GM18526 (cell line): ENCODE data around the gene CNEP1R1.

Experiments used
- POLR2A ChIP-seq: IDR thresholded peaks from 3 replicates; pipeline ENCODE4 v1.6.1; 2011; ENCODE audit not compliant: insufficient read length; ENCODE audit errors: extremely low read depth

Gene CNEP1R1

DNA sequence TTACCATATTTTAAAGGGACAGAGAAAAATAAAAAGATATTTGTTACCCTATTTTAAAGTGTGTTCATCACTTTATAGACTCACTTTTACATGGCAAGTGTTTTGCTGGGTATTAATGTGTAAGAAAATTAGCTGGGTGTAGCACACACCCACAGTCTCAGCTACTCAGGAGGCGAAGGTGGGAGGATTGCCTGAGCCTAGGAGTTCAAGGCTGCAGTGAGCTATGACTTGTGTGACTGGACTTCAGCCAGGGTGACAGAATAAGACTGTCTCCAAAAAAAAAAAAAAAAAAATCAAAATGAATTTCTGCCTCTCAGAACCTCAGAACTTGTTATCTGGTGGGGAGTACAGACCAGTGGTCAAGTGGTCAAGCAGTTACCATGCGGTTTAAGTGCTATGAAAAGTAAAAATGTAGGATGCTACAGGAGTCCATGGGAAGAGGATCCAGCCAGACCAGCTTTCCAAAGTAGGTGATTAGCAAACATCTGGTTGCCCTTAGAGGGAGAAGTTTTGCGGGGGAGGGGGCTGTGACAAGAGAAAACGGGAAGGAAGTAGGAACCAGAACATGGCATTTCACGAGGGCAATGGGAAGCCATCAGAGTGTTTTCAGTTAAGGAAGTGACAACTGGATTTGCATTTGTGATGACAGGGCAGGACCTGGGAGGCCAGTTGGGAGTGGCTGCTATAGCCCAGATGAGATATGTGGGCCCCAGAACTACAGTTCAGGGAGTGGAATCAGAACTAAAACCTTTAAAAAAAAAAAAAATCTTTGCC, 13.9 kb downstream of the CNEP1R1 start:
- TF ChIP-seq POLR2A: no peak

DNA sequence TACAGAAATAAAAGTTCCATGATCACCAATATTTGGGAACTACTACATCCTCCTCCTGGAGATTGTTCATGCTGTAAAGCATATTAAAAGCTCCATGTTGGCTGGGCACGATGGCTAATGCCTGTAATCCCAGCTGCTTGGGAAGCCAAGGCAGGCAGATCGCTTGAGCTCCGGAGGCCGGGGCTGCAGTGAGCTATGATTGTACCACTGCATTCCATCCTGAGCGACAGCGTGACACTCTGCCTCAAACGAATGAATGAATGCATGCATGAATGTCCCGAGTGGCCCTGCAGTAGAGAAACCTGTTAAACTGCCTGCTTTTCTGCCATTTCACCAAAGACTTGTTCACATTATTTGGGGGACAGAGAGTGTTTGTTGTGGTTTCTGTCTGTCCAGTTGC, 15.0 kb downstream of the CNEP1R1 start:
- no peak for TF ChIP-seq POLR2A

DNA sequence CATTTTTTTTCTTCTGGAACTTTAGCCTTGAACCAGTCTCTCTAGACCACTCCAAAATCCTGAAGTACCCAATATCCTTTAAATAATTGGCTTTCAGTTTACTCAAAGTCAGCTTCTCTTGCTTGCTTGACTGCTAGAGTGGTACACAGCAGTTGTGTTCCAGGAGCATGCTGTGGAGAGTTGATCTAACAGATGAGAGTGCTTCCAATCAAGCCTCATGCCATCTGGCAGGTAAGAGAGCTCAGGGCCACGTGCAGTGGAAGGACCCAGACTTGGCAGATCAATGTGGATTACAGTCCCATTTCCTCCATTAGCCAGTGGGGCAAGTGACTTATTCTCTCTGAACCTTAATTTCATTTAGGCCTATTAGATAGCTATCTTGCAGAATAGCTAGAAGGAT, 15.7 kb downstream of the CNEP1R1 start:
- TF ChIP-seq POLR2A: no peak

DNA sequence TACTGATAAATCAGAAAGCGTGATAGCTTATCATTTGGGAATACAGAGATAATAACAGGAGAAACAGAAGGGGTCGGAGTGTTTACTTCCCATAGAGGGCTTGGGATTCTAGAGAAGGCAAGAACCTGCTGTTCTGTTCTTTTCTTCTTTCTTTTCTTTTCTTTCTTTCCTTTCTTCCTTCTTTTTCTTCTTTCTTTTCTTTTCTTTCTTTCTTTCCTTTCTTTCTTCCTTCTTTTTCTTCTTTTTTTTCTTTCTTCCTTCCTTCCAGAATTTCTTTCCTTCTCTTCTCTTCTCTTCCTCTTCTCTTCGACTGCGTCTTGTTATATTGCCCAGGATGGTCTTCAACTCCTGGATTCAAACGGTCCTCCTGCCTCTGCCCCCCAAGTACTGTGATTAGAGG, 18.3 kb downstream of the CNEP1R1 start:
- TF ChIP-seq POLR2A: no peak

DNA sequence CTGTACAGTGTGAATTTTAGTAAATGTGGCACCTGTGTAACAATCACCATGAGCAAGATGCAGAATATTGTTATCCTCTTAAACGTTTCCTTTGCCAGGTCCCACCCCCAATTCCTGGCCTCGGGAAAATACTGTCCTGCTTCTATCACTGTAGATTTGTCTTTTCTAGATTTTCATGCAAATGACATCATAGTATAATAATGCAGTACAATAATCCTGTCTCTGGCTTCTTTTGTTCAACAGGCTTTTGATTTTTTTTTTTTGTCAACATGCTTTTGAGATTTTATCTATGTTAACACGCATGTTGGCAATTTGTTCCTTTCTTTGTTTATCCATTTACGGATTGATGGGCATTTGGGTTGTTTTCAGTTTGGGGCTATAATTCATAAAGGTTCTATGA, 20.4 kb downstream of the CNEP1R1 start:
- TF ChIP-seq POLR2A: no peak

DNA sequence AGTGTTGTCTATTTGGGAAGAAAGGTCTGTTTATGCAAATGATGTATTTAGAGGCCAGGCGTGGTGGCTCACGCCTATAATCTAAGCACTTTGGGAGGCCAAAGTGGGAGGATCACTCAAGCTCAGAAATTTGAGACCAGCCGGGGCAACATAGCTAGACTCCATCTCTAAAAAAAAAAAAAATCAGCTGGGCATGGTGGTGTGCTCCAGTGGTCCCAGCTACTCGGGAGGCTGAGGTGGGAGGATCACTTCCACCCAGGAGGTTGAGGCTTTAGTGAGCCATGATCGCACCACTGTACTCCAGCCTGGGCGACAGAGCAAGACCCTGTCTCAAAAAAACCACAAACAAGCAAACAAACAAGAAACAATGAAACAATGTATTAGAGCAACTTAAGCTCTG, 21.8 kb downstream of the CNEP1R1 start:
- TF ChIP-seq POLR2A: no peak

DNA sequence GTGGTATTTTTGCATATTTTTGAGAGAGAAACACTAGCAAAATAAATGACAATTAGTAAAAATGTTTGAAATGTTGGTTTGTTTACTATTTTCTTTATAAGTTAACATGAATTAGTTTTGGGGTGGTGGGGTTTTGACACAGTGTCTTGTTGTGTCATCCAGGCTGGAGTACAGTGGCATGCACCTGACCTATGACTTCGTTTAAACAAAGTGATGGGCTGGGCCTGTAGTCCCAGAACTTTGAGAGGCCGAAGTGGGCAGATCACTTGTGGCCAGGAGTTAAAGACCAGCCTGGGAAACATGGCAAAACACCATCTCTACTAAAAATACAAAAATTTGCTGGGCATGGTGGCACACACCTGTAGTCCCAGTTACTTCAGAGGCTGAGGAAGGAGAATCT, 22.8 kb downstream of the CNEP1R1 start:
- no peak for TF ChIP-seq POLR2A

DNA sequence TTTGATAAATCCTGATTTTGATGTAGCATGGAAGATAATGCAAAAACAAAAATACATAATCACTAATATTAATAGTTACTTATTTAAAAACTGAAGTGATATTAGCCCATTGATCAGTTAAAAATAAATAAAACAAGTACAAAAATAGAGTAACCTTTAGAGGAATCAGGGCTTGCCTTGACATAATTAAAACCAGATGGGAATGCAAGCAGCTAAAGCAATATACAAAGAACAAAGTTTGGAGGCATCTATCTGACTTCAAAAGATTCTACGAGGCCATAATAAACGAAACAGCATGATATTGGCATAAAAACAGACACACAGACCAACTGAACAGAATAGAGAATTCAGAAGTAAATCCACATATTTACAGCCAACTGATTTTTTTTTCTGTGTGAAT, 25.8 kb downstream of the CNEP1R1 start:
- TF ChIP-seq POLR2A: no peak

DNA sequence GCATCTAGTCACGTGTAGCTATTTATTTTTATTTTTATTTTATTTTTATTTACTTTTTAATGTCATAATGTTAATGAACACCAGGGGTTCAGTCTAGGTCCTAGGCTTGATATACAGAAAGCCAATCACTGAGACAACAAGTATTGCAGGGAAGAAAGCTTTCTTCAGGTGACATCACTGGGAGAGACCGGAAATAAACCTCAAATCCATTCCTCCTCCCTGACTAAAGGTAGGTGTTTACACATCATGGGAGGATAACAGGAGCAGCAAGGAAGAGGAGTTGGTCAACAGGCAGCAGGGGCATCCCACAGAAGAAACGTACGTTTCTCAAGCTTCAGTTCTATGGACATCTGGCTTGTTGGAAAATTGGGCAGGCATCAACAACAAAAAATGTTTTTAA, 31.2 kb downstream of the CNEP1R1 start:
- TF ChIP-seq POLR2A: no peak

DNA sequence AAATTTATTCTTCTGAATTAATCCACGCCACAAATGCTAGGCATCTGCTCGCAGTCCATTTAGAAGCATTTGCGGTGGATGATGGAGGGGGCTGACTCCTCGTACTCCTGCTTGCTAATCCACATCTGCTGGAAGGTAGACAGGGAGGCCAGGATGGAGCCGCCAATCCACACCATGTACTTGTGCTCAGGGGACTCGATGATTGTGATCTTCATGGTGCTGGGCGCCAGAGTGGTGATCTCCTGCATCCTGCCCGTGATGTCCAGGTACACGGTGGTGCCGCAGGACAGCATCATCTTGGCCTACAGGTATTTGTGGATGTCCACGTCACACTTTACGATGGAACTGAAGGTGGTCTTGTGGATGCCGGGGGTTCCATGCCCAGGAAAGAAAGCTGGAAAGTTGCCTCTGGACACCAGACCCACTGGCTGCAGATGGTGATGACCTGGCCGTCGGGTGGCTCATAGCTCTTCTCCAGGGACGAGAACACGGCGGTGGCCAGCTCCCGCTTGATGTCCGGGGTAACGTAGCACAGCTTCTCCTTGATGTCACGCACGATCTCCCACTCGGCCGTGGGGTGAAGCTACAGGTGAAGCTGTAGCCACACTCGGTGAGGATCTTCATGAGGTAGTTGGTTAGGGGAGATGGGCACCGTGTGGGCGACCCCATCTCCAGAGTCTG, 33.2 kb downstream of the CNEP1R1 start:
- TF ChIP-seq POLR2A: no peak

DNA sequence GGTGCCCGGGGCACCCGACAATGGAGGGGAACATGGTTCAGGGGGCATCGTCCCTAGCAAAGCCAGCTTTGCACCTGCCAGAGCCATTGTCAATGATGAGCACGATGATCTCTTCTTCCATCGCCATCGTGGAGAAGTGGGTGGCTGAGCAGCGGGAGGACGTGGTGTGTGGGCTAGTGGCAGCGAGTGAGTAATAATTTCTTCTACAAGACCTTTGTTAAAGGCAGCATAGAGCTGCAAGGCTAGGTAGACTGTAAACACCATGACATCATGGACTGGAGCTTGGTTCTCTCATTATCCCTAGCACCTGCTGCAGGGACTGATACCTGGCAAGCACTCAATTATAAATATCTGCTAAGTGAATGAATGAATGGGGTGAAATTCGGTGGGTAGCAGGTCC, 34.1 kb downstream of the CNEP1R1 start:
- no peak for TF ChIP-seq POLR2A

DNA sequence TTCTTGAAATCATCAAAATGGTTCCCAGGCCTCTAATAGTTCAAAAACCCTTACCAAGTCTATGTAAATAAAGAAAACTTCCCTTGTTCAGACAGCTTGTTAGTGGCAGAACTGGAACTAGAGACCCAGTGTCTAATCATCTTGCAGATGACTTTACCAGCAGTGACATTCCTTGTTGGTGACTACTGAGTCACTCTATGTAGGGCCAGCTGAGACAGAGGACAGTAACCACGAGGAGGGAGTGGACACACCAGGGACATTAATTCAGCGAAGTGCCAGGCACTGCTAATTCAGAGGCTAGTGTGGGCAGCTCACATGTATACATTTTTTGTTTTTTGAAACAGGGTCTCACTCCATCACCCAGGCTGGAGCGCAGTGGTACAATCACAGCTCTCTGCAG, 34.6 kb downstream of the CNEP1R1 start:
- TF ChIP-seq POLR2A: no peak

DNA sequence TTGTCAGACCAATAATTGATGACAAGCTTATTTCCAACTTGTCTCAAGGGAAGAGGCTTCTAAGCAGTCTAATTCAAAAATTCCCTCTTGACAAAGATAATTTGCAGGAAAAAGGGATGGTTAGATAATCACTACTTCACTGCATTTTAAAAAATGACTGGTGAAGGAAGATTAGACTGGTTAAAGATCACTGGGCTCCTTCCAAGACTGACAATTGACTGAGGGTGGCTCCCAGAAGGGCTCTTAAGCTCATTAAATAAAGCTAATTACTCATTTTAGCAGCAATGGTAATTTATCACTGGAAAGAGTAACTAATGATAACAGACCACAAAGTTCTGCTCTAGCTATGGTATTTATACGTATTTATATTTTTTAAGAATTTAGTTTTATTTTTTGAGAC, 36.3 kb downstream of the CNEP1R1 start:
- TF ChIP-seq POLR2A: no peak

DNA sequence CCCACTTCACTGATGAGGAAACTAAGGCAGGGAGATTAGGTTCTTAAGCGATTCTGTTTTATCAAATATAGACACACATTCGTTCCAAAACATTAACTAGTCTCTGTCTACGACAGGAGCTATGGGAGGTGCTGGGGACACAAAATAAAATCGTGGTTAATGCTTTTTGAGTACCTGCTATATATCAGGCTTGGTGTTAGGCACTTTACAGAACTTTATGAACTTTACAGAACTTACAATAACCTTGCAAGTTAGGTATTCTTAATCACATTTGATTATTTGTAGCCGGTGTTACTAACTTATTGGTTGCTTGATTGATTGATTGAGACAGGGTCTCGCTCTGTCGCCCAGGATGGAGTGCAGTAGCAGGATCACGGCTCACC, 40.2 kb downstream of the CNEP1R1 start:
- no peak for TF ChIP-seq POLR2A

DNA sequence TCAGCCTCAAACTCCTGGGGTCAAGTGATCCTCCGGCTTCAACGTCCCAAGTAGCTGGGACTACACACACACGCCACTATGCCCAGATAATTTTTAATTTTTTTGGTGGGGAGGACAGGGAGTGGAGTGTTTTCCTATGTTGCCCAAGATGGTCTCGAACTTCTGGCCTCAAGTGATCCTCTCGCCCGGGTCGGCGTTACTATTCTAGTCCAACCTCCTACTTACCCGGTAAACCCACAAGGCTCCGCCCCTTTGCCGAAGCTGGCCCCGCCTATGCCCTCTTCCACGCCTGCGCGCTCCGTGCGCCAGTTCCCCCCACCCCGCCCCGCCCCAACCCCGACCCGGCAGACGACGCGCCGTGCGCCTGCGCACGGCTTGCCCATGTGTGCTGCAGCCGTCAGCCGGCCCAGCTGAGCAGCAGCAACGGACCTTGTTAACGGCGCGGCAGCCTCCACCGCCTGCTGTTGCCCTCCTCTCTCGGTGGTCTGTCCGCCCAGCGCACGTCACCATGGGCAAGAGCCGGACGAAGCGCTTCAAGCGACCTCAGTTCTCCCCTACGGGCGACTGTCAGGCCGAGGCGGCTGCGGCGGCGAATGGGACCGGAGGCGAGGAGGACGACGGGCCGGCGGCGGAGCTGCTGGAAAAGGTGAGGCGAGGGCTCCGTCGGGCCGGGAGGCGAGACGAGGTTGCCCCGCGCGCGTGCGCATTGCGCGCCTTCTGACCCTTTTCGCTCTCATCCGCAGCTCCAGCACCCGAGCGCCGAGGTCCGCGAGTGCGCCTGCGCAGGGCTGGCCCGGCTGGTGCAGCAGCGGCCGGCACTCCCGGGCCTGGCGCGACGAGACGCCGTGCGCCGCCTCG, 40.8 kb downstream of the CNEP1R1 start, which contains the start of gene HEATR3:
Gene HEATR3 (plus strand): TSS at position 347 of the 858 bp plus-strand sequence. CDS start 162 bp downstream, at position 509.
- TF ChIP-seq POLR2A: peak; percentile 83
